GM19023 (cell line): ENCODE measurements around the gene FAM209B.
"Not testable (repeated sequence)": the region's sequence is repeated elsewhere in the genome, so short reads cannot be mapped to it uniquely, and the experiment has no call there.

Experiments
- ATAC-seq: cut with Tn5 transposase; IDR thresholded peaks from one replicate; pipeline ENCODE4 v1.9.1; 2021; ENCODE audit warnings: mild to moderate bottlenecking, moderate library complexity; ENCODE audit not compliant: unreplicated experiment

Gene FAM209B

DNA sequence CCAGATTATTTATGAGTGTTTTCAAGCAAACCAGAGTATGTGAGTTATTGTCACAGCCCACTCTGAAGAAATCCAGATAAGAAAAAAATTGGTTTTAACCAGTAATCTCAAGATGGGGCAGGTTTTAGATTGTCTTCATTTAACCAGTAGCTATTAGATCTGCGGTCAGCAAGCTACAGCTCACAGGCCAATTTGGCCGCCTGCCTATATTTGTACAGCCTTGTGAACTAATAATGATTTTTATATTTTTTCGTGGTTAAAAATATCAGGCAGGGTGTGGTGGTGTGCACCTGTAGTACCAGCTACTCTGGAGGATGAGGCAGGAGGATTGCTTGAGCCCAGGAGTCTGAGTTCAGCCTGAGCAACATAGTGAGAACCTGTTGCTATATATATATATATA, 5.0 kb downstream of the FAM209B start:
- ATAC-seq: no peak

DNA sequence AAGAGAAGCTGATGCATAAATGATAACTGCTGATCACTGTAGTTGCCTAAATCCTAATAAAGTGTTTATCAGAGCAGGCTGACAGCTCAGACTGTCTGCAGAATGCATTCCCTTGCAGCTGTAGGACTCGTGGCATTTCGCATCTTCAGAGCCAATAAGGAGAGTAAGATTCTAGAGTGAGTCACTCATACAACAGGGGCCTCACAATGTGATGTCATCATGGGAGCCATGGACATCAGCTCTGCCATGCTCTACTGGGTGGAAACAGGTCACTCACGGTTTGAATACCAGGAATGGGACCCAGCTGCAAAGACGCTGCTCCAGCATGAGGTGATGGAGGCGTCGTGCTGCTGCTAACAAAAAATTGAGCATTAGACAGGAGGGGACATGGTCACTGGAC, 7.4 kb downstream of the FAM209B start:
- ATAC-seq: no peak

DNA sequence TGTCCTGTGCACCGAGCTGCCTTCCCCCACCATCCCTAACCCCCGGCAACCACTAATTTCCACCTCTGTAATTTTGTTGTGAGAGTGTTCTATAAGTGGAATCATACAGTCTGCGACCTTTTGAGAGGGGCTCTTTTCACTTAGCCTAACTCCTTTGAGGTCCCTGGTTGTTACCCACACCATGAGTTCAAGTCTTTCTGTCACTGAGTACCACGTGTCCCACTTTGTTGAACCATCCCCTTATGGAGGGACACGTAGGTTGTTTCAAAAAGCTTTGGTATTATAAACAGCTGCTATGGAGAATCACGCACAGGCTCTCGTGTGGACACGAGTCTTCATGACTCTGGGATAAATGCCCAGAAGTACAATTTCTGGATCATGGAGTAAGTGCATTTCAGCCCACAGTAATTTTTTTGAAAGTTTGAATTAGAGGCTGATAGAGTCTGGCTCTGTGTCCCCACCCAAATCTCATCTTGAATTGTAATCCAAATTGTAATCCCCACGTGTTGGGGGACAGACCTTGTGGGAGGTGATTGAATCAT, 9.5 kb downstream of the FAM209B start:
- ATAC-seq: no peak

DNA sequence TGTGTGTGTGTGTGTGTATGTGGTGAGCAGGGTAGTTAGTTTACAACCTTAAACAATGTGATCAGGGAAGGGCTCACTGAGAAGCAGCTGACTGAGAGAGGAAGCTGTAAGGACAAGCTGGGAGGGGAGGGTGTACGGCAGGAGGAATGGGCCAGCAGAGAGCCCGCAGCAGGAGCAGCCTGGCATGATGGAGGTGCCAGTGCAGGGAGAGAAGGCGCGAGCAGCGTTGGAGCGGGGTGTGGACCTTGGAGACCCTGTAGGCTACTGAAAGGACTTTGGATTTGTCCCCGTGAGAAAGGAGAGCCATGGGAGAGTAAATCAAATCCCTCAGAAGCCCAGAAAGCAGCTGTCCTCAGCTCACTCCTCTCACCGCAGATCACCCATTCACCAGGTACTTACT, 18.5 kb downstream of the FAM209B start:
- no peak for ATAC-seq

DNA sequence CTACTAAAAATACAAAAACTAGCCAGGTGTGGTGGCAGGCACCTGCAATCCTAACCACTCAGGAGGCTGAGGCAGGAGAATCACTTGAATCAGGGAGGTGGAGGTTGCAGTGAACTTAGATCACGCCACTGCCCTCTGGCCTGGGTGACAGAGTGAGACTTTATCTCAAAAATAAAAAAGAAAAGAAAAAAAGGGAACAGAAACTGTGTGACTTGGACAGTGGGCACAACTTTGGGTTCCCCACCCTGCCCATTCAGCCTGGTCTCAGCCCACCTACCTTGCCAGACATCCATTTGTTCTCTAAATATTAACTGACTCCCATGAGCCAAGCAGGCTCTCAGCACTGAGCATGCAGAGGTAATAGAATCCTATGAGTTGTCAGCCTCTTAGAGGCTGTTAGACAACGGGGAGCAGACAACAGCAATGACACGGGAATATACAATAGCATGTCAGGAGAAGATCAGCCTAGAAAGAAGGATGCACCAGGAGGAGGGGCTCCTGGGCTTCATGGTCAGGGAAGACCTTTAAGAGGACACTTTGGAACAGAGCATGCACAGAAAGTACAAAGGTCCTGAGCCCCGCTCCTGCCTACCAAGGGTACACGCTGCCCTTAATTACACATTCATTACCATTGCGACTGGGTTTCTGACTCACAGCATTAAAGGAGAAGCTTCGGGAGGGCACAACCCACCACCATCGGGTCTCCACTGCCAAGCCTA, 20.0 kb downstream of the FAM209B start:
- no peak for ATAC-seq

DNA sequence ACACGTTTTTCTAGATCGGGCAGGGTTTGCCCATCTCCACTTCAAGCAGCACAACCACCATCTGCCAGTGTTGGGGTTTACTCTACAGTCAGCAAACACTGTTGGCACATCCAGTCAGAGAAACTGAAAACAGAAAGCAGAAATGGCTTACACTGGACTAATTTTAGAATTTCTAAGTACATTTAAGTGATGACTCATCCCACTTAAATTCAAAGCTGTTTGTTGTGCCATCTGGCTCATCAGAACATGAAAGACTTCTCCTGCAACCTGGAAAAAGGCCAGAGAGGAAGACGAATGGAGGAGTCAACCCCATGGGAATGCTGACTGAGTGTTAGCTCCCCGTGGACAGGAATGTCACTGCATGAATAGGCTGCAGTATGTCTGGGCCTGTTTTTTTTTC, 21.8 kb downstream of the FAM209B start:
- ATAC-seq: peak; percentile 68

DNA sequence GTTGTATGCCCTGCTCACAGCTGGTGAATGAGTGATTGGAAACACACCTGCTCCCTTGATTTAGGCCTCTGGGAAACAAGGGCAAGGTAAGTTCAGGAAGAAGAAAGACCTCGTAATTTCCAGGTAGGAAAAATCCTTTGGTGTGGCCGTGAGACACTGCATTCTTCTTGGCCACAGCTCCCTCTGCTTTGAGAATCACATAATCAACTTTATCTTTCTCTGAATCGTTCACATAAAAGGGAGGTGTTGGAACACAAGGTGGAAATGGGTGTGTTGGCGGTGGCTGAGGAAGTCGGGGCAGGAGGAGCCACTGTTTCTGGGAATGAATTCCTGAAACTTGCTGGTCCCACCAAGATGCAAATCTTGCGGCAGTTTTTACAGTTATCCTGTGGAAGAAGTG, 25.9 kb downstream of the FAM209B start:
- no peak for ATAC-seq

DNA sequence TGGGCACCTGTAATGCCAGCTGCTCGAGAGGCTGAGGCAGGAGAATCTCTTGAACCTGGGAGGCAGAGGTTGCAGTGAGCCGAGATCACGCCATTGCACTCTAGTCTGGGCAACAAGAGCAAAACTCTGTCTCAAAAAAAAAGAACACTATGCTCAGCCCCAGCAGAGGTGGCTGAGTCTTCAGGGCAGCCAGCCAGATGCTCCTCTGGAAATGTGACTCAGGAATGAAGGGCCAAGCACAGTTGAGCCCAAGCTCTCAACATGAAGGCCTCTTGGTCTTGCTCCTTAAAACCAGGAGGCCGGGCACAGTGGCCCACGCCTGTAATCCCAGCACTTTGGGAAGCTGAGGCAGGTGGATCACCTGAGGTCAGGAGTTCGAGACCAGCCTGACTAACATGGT, 31.5 kb downstream of the FAM209B start:
- not testable (repeated sequence) for ATAC-seq

DNA sequence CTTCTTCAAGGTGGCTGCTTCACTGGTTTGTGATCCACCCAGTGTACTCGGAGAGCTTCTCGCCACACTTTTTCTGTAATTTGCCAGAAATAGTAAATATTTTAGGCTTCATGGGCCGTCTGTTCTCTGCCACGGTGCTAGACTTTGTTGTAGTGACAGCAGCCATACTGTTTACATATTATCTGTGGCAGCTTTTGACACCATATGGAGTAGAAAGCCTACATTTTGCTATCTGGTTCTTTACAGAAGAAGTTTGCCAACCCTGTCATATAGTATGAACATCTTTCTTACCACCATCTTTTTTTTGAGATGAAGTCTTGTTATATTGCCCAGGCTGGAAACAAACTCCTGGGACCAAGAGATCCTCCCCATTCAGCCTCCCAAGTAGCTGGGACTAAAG, 32.5 kb downstream of the FAM209B start:
- ATAC-seq: no peak

DNA sequence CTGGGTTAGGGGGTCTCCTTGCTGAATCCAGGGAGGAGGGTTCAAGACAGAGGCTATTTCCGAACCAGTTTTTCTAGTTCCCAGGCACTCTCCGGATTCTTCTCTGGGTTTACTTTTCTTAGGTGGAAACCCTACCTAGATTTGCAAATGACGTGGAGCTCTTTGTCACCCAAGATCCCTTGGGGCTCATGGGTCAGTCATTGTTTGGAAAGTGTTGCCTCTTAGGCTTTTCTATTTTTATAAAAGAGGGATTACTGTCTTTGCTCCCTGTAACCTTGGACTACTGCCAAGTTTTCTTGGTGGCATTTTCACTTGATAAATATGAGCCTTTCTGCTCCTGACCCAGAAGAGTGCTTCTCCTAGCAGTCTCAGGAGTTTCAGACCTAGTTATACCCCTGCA, 33.6 kb downstream of the FAM209B start:
- ATAC-seq: no peak

DNA sequence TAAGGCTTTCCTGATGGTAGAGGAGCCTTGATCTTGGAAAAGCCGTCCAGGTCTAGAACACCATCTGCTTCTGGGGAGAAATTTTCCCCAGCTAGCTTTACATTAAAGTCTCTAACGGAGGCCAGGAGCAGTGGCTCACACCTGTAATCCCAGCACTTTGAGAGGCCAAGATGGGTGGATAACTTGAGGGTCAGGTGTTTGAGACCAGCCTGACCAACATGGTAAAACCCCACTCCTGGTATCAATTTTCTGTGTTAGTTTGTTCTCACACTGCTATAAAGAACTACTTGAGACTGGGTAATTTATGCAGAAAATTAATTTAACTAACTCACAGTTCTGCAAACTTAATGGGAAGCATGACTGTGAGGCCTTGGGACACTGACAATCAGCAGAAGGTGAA, 37.8 kb downstream of the FAM209B start:
- no peak for ATAC-seq

DNA sequence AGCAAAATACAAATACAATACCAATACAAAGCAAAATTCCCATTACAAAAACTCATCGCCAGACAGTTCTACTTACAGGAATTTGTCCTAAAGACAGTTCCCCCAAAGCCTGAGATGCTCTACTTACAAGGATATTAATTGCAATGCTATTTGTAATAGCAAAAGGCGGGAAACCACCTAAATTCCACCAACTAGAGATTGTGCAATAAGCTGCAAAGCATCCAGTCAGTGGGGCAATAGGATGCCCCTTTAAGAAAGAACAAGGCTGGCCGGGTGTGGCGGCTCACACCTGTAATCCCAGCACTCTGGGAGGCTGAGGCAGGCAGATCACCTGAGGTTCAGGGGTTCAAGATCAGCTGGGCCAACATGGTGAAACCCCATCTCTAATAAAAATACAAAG, 39.1 kb downstream of the FAM209B start:
- ATAC-seq: no peak

DNA sequence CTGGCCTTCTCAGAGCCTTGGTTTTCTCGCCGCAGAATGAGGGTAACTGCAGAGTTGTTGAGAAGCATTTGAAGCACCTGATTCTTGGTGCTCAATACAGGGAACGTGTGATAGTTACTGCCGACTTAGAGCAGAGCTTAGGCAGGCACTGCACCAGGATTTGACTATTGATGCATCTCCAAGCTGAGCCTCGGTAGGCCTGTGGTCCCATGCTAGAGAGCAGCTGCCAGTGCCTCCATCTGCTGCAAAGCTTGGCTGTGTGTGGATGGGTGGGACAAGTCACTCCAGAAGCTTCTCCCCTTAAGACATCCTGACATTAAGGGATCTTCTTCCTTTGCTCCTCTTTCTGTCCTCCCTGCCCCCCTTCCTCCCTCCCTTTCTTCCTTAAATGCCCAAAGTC, 40.9 kb downstream of the FAM209B start:
- no peak for ATAC-seq

DNA sequence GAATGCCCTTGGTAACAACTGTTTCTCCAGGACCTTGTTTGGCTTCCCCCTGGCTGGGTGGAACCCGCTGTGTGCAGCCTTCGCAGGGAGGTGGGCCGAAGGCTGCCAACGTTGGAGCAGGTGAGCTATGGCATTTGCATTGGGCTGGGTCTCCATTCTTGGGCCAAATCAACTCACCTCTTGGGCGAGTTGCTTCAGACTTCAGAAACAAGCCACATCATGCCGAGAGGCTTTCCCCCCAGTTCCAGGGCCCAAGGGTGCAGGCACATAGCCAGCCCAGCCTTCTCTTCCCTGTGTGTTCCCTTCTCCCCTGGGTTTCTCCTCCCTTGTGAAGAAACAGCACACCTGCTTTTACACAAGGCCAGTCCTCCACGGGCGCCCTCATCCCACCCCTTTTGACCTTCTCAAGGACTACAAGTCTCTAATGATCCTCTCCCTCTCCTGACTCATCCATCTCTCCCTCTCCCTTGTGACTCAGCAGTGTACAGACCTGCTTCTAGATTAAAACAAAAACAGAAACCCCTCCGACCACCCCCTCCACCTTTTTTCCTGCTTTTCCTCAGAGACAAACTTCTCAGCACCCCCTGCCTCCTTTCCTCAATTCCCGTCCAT, 41.6 kb downstream of the FAM209B start:
- no peak for ATAC-seq

DNA sequence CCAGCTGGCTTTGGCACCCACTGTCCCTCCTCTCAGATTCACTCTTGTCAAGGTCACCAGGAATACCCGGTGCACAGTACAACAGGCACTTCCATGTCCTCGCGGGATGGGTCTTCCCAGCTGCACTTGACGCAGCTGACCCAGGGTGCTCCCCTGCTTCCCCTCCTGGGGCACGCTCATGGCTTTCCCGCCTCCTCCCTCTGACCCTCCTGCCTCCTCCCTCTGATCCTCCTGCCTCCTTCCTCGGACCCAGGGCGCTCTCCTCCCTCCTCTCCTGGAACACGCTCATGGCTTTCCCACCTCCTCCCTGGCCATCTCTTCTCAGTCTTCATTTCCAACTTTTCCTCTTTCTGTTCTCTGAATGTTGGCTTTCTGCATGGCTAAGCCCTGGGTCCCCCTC, 42.1 kb downstream of the FAM209B start:
- ATAC-seq: no peak

DNA sequence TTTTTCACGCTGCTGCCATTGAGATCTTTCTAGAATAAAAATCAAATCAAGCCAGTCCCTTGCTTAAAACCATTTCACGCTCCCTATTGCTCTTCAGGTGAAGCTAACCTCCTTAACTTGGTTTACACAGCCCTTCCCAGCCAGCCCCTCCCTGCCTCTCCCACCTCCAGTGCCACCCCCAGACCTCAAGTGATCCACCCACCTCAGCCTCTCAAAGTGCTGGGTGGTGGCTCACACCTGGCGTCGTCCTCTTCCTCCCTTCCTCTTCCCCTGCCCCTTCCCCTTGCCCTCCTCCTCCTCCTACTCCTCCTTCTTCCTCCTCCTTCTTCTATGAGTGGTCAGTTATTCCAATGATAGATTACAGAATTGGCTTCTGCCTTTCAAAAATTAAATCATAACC, 42.9 kb downstream of the FAM209B start:
- no peak for ATAC-seq

DNA sequence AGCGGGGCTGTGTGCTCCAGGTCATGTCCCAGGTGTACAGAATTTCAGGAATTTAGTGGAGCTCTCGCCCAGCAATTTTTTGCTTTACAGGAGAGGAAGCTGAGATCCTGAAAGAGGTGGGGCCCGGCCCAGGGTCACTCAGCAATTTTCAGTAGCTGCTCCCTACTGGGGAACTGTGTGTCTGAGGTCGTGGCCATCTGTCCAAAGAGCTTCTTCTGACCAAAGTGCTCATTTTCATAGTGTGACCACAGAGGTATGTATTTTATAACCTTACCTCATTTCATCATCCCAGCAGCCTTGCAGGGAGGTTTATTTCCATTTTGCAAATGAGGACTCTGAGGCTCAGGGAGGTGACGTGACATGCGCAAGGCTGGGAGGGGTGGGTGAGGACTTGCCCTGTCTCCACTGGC, 46.3 kb downstream of the FAM209B start:
- ATAC-seq: no peak

DNA sequence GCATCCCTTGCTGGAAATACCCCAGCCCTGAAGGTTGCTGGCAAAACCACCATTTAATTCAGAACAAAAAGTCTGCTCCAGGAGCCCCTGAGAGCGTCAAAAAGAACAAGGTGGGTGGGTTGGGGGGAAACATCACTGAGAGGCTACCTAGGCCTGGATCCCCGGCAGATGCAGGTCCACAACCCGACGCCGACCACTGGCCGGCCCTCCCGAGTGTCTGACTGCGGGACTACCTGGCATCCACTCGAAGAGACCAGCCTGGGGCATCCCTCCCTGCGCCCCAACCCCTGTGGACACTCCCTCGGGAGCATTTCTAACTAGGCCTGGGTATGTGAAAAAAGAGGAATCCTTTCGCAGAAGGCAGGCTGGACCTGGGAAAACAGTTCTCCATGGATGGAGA, 47.2 kb downstream of the FAM209B start:
- no peak for ATAC-seq

DNA sequence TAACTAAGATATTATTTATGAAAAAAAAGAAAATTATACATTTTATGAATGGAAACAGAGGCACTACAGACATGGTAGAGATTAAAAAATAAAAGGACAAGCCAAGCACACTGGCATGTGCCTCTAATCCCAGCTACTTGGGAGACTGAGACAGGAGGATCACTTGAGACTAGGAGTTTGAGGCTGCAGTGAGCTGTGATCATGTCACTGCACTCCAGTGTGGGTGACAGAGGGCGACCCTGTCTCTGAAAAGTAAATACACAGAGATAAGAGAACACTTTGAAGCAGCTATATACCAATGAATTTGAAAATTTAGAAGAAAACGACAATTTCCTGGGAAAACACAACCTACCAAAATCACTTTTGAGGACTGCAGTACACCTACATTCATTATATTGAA, 48.7 kb downstream of the FAM209B start:
- ATAC-seq: no peak

DNA sequence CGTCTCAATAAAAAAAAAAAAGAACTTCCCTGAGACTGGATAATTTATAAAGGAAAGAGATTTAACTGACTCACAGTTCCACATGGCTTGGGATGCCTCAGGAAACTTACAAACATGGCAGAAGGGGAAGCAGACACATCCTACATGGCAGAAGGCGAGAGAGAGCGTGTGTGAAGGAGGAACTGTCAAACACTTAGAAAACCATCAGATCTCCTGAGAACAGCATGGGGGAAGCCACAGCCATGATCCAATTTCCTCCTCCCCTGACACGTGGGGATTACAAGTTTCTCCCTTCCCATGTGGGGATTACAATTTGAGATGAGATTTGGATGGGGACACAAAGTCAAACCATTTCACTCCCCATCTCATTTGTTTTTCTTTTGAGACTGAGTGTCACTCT, 49.5 kb downstream of the FAM209B start:
- ATAC-seq: no peak

DNA sequence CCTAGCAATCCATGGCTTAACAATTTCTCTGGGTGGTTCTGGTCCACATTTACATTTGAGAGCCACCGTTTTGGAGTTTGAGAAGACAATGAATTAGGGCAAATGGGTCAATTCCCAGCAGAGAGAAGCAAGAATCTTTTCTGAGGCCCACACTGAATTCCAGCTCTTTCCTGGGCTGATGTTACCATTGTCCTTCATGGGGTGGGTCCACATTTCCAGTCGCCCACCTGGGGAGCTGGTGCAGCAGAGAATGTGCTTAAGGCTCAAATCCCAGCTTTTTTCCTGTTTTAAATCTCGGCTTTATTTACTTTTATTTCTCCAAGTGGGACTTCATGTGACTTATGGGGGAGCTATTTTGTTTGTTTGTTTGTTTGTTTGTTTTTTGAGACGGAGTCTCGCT, 51.9 kb downstream of the FAM209B start:
- ATAC-seq: no peak
